Activated naive CD8-positive, alpha-beta T cell treated with anti-CD3 and anti-CD28 coated beads, Interleukin-2, amount 50 U/mL, for 24 hours (primary cell): Measurements from ENCODE around the gene CYP2J2.

Experiments used
- ATAC-seq: fragments of 150-1000 bp; cut with Tn5 transposase; one replicate; pipeline ENCODE4 v1.10.0; 2021
- DNase-seq: peaks from one replicate; pipeline ENCODE4 v3.0.0; 2021
- H3K27ac Mint-ChIP-seq: one replicate; pipeline ENCODE4 v1.8.0; 2021; ENCODE audit warnings: mild to moderate bottlenecking, mixed read lengths
- H3K27me3 Mint-ChIP-seq: one replicate; pipeline ENCODE4 v1.8.0; 2021; ENCODE audit warnings: mixed read lengths
- H3K36me3 Mint-ChIP-seq: one replicate; pipeline ENCODE4 v1.8.0; 2021; ENCODE audit warnings: low read depth, mixed read lengths
- H3K4me1 Mint-ChIP-seq: one replicate; pipeline ENCODE4 v1.8.0; 2021; ENCODE audit warnings: mixed read lengths
- H3K4me3 Mint-ChIP-seq: one replicate; pipeline ENCODE4 v1.8.0; 2021; ENCODE audit warnings: mild to moderate bottlenecking, moderate library complexity, mixed read lengths
- H3K9me3 Mint-ChIP-seq: one replicate; pipeline ENCODE4 v1.8.0; 2021; ENCODE audit warnings: mixed read lengths

The CYP2J2 gene

DNA sequence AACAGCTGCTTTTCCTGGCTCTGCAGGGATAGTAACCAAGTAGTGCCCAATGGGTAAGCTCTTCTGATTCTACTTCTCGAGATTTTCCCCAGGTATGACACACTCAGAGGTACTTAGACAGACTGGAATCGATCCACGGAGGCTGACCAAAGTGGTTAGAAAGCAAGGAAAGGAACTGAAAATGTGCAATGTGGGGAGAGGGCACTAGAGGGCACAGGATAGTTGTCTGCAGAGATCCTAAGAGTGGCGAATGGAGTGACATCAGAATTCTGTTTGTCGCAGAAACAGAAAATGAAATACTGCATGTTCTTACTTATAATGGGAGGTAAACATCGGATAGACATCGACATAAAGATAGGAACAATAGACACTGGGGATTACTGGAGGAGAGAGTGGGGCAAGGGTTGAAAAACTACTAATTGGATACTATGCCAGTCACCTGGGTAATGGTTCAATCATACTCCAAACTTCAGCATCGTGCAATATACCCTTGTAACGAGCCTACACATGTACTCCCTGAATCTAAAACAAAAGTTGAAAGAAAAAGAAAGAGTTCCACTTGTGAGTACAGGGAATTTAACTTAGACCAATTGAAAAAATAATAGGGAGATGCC is 23.3 kb downstream of the CYP2J2 start:
- H3K4me3 Mint-ChIP-seq, result no peak overlapping the region
- DNase-seq, result peak; percentile 7
- H3K27me3 Mint-ChIP-seq, result no peaks in the 10 kb centered on the region
- H3K36me3 Mint-ChIP-seq, result peaks cover 1% of the 10 kb centered on the region
- H3K9me3 Mint-ChIP-seq, result no peaks in the 10 kb centered on the region
- ATAC-seq, result no peak
- no peaks in the 10 kb centered on the region for H3K4me1 Mint-ChIP-seq
- H3K27ac Mint-ChIP-seq, result no peak overlapping the region

DNA sequence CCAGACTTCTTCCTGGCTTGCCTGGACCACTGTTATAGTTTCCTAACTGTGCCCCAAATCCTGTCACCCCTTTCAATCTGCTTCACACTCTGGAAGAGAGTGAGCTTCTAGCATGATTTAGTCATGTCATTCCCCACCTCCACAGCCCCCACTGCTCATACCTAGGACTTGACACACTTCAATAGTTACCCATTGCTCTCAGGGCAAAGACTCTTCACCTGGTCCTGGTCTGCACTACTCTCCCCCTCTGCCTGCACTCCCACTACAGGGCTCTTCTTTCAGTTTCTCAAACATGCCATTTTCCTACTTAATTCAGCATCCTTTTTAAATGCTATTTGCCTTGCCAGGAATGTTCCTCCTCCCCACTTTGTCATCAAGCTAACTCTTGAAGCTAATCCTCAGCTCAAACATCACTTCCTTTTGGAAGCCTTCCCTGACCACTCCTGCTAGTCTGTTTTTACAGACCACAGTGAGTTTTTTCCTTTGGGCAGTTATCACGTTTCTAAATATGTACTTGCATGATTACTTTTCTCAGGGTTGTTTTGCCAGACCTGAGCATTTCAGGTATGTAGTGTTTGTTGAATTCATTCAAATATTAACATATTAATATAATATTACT is 24.7 kb downstream of the CYP2J2 start:
- Mint-ChIP-seq H3K4me1 (no peaks in the 10 kb centered on the region), H3K4me3 (no peak overlapping the region), H3K36me3 (peaks cover 1% of the 10 kb centered on the region), H3K27ac (no peak overlapping the region), H3K9me3 (no peaks in the 10 kb centered on the region), H3K27me3 (no peaks in the 10 kb centered on the region)
- ATAC-seq (no peak), DNase-seq (no peak)

DNA sequence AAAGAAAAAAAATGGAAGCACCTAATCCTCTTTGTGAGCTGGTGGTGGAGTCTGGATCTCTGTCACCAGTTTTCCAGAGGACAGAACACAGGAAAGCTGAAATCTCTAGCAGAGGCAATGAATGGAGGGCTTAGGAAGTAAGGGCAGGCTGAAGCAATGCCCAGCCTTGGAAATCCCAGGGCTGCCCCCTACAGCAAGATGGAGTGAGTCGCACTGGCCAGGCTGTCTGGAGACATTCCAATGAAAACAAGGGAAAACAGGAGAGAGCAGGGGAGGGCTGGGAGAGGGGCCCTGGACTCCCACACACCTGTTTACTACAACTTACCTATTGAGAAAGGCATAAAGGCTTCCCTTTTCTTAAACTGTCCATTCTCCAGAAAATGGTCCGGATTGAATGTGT is 25.9 kb downstream of the CYP2J2 start:
- H3K4me3 Mint-ChIP-seq, result no peak overlapping the region
- DNase-seq, result no peak
- H3K27me3 Mint-ChIP-seq, result no peaks in the 10 kb centered on the region
- H3K36me3 Mint-ChIP-seq, result no peaks in the 10 kb centered on the region
- no peak overlapping the region for H3K27ac Mint-ChIP-seq
- H3K9me3 Mint-ChIP-seq, result no peaks in the 10 kb centered on the region
- ATAC-seq, result no peak
- no peaks in the 10 kb centered on the region for H3K4me1 Mint-ChIP-seq

DNA sequence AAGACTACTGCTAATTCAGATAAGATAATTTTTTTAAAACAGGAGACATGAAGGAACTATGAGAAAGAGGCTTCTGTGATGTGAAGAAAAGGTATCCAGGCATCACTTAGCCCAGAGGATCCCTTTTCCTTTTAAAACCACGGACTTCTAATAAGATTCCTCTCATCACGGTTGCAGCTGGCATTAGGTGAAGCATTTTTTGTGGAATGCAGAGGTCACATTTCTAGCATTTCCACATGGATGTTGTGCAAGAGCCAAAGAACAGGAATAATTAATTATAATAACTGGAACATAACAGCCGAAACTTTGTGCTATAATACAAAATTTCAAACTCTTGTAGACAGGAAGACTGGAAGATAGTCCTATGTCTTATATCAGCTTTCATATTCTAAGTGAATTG is 27.6 kb downstream of the CYP2J2 start:
- Mint-ChIP-seq H3K4me1 (peaks cover 3% of the 10 kb centered on the region), H3K9me3 (no peaks in the 10 kb centered on the region), H3K4me3 (no peak overlapping the region), H3K27me3 (no peaks in the 10 kb centered on the region), H3K27ac (no peak overlapping the region), H3K36me3 (no peaks in the 10 kb centered on the region)
- ATAC-seq, result no peak
- no peak for DNase-seq

GRCh38 chr1:59897165-59897564 is 29.4 kb downstream of the CYP2J2 start:
- Mint-ChIP-seq H3K36me3 (peaks cover 2% of the 10 kb centered on the region), H3K27me3 (no peaks in the 10 kb centered on the region), H3K27ac (no peak overlapping the region), H3K4me1 (peaks cover 17% of the 10 kb centered on the region), H3K9me3 (no peaks in the 10 kb centered on the region), H3K4me3 (no peak overlapping the region)
- DNase-seq, result no peak
- ATAC-seq, result no peak

GRCh38 chr1:59892841-59893811 is 33.4 kb downstream of the CYP2J2 start:
- H3K27ac Mint-ChIP-seq, result no peak overlapping the region

GRCh38 chr1:59885160-59885832 is 41.3 kb downstream of the CYP2J2 start:
- ATAC-seq (no peak), DNase-seq (no peak)
- Mint-ChIP-seq H3K27me3 (peaks cover 5% of the 10 kb centered on the region), H3K4me1 (no peaks in the 10 kb centered on the region), H3K36me3 (peaks cover 3% of the 10 kb centered on the region), H3K4me3 (no peak overlapping the region), H3K27ac (no peak overlapping the region), H3K9me3 (peaks cover 16% of the 10 kb centered on the region)

More at GRCh38 chr1:59892841-59893811, 33.4 kb downstream of the CYP2J2 start:
- H3K9me3 Mint-ChIP-seq, result peaks cover 17% of the 10 kb centered on the region
- H3K36me3 Mint-ChIP-seq, result peaks cover 4% of the 10 kb centered on the region
- DNase-seq (no peak), ATAC-seq (no peak)
- peaks cover 2% of the 10 kb centered on the region for H3K27me3 Mint-ChIP-seq
- no peak overlapping the region for H3K4me3 Mint-ChIP-seq
- H3K4me1 Mint-ChIP-seq, result peaks cover 17% of the 10 kb centered on the region

DNA sequence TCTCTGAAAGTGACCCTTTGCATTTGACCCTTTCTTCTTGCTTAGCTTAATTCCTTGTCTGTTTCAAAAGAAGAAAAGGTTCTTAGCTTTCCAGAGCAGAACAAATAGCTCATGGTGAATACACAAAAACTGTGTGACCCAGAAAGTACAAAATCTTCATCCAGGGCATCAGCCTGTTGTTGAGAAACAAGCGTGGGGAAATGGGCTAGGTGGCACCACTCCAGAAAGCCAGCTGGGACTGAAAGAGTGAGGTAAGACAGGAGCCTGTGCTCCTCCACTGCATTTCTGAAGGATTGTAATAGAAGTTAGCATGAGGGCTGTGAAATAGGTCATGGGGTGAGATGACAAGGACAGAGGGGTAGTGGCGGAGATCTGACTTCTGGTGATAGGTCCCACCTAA is 45.8 kb downstream of the CYP2J2 start:
- H3K27ac Mint-ChIP-seq, result no peak overlapping the region
- DNase-seq, result no peak
- H3K27me3 Mint-ChIP-seq, result peaks cover 4% of the 10 kb centered on the region
- H3K9me3 Mint-ChIP-seq, result peaks cover 10% of the 10 kb centered on the region
- no peaks in the 10 kb centered on the region for H3K4me1 Mint-ChIP-seq
- peaks cover 7% of the 10 kb centered on the region for H3K36me3 Mint-ChIP-seq
- H3K4me3 Mint-ChIP-seq, result no peak overlapping the region
- ATAC-seq, result no peak

- ATAC-seq (no peak), DNase-seq (no peak)
- H3K27ac Mint-ChIP-seq, result no peak overlapping the region
- H3K4me1 Mint-ChIP-seq, result no peaks in the 10 kb centered on the region
- H3K27me3 Mint-ChIP-seq, result peaks cover 4% of the 10 kb centered on the region
- no peak overlapping the region for H3K4me3 Mint-ChIP-seq
- peaks cover 12% of the 10 kb centered on the region for H3K9me3 Mint-ChIP-seq
- H3K36me3 Mint-ChIP-seq, result peaks cover 11% of the 10 kb centered on the region
Measured at GRCh38 chr1:59879996-59880505, 46.5 kb downstream of the CYP2J2 start.

DNA sequence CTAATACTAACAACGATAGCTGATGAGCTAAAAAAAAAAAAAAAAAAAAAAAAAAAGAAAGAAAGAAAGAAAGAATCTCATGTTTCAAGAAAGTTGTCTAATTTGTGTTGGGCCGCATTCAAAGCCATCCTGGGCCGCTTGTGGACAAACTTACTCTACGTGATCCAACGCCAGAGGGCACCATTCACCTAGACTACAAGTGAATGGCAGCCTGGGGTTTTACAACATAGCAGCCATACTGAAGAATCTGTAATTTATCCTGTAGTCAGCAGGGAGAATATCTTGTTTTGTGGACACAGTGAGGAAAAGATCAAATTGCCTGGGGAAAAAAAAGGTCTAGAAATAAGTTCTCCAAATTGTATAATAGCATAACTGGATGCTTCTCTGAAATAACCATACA is 47.0 kb downstream of the CYP2J2 start:
- ATAC-seq, result no peak
- H3K4me1 Mint-ChIP-seq, result no peaks in the 10 kb centered on the region
- peaks cover 14% of the 10 kb centered on the region for H3K9me3 Mint-ChIP-seq
- H3K4me3 Mint-ChIP-seq, result no peak overlapping the region
- peaks cover 4% of the 10 kb centered on the region for H3K27me3 Mint-ChIP-seq
- no peak overlapping the region for H3K27ac Mint-ChIP-seq
- H3K36me3 Mint-ChIP-seq, result peaks cover 14% of the 10 kb centered on the region
- peak; percentile 53 for DNase-seq

GRCh38 chr1:59878370-59878769 is 48.2 kb downstream of the CYP2J2 start:
- ATAC-seq, result no peak
- no peak for DNase-seq
- H3K4me1 Mint-ChIP-seq, result no peaks in the 10 kb centered on the region
- H3K9me3 Mint-ChIP-seq, result peaks cover 14% of the 10 kb centered on the region
- peaks cover 4% of the 10 kb centered on the region for H3K27me3 Mint-ChIP-seq
- H3K27ac Mint-ChIP-seq, result no peak overlapping the region
- peaks cover 14% of the 10 kb centered on the region for H3K36me3 Mint-ChIP-seq
- no peak overlapping the region for H3K4me3 Mint-ChIP-seq

DNA sequence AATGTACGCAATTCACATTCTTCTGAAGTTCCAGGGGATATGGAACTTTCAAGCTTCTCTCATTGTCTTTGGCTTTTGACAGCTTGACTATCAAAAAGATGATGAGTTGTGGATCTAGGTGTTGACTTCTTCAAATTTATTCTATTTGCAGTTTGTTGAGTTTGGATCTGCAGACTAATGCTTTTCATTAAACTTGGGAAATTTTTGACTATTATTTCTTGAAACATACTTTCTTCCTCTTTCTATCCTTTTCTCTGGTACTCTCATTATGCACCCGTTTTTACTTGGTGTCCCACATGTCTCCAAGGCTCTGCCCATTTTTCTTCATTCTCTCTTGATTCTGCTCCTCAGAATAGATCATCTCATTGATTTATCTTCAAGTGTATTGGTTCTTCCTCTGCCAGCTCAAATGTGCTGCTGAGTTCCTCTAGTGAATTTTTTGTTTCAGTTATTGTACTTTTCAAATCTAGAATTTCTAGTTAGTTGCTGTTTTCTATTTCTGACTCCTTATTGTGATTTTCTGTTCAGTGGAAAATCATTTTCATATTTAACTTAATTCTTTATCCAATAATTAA is 49.4 kb downstream of the CYP2J2 start:
- ATAC-seq, result no peak
- H3K4me1 Mint-ChIP-seq, result no peaks in the 10 kb centered on the region
- peaks cover 14% of the 10 kb centered on the region for H3K9me3 Mint-ChIP-seq
- H3K27ac Mint-ChIP-seq, result no peak overlapping the region
- no peak for DNase-seq
- H3K4me3 Mint-ChIP-seq, result no peak overlapping the region
- H3K36me3 Mint-ChIP-seq, result peaks cover 18% of the 10 kb centered on the region
- H3K27me3 Mint-ChIP-seq, result no peaks in the 10 kb centered on the region

DNA sequence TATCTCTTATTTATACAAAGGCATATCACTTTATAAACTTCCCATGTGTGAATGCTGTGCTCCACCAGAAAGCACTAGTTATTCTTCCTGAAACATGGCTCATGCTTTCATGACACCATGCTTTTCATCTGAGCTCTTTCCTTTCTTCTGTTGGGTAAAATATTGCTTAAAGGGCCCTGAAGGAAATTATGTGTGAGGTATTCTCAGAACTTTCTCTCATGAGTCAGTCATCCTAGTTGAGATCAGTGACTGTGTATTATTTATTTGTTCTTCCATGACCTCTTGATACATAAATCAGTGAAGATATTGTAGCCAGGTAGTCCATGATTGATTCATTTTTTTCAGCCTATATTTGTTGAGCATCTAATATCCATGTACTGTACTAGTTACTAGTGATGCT is 54.8 kb downstream of the CYP2J2 start:
- DNase-seq, result no peak
- Mint-ChIP-seq H3K27ac (no peak overlapping the region), H3K4me1 (no peaks in the 10 kb centered on the region), H3K9me3 (peaks cover 5% of the 10 kb centered on the region), H3K27me3 (no peaks in the 10 kb centered on the region), H3K4me3 (no peak overlapping the region), H3K36me3 (peaks cover 19% of the 10 kb centered on the region)
- no peak for ATAC-seq

DNA sequence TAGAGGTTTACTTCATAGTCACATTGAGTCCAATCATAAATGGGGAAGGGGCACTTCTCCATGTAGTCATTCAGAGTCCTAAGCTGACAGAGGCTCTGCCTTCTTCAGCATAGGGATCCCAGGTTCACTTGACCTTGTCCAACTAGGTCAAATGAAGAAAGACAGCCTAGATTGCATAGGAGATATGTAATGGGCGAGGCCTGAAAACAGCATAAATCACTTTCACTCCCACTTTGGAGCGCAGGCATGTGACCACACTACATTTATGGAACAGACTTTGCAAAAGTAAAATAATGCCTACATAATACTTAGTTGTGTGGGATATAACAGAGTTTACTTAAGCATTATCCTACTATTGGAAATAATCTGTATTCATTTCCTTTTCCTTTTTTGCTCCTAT is 60.1 kb downstream of the CYP2J2 start:
- H3K36me3 Mint-ChIP-seq, result peaks cover 5% of the 10 kb centered on the region
- H3K27ac Mint-ChIP-seq, result no peak overlapping the region
- H3K9me3 Mint-ChIP-seq, result no peaks in the 10 kb centered on the region

More for the DNA sequence above, 60.1 kb downstream of the CYP2J2 start:
- Mint-ChIP-seq H3K27me3 (no peaks in the 10 kb centered on the region), H3K4me1 (no peaks in the 10 kb centered on the region), H3K4me3 (no peak overlapping the region)
- ATAC-seq, result no peak
- DNase-seq, result no peak
